ENCODE data around the gene ARID1B.

Gene ARID1B

GRCh38 chr6:157221049-157221816, 444.1 kb downstream of the ARID1B start:
- ATAC-seq (ENCODE audit: low read depth) (peak; percentile 70), DNase-seq (ENCODE audit: low spot score) (no peak)
- Histone ChIP-seq H3K9me3 (ENCODE audit: severe bottlenecking) (no peaks in the 10 kb centered on the region), H3K4me3 (ENCODE audit: severe bottlenecking) (peak overlapping the region; percentile 14), H3K4me1 (ENCODE audit: insufficient read depth, poor library complexity, severe bottlenecking) (peaks cover 16% of the 10 kb centered on the region), H3K27me3 (ENCODE audit: insufficient read depth, poor library complexity, severe bottlenecking) (no peaks in the 10 kb centered on the region), H3K36me3 (ENCODE audit: low read depth) (no peaks in the 10 kb centered on the region), H3K27ac (ENCODE audit: poor library complexity, severe bottlenecking) (no peak overlapping the region)
- peak; percentile 16 for TF ChIP-seq CTCF (IDR thresholded peaks at IDR 0.05; ENCODE audit: poor library complexity, severe bottlenecking)

GRCh38 chr6:157221817-157222175, 444.6 kb downstream of the ARID1B start:
- DNase-seq (ENCODE audit: low spot score) (no peak), ATAC-seq (ENCODE audit: low read depth) (no peak)
- peaks cover 16% of the 10 kb centered on the region for H3K4me1 ChIP-seq (ENCODE audit: insufficient read depth, poor library complexity, severe bottlenecking)
- no peaks in the 10 kb centered on the region for H3K36me3 ChIP-seq (ENCODE audit: low read depth)
- no peak for TF ChIP-seq CTCF (IDR thresholded peaks at IDR 0.05; ENCODE audit: poor library complexity, severe bottlenecking)
- H3K27me3 ChIP-seq (ENCODE audit: insufficient read depth, poor library complexity, severe bottlenecking): no peaks in the 10 kb centered on the region
- no peaks in the 10 kb centered on the region for H3K9me3 ChIP-seq (ENCODE audit: severe bottlenecking)
- H3K27ac ChIP-seq (ENCODE audit: poor library complexity, severe bottlenecking): no peak overlapping the region
- no peak overlapping the region for H3K4me3 ChIP-seq (ENCODE audit: severe bottlenecking)

- ATAC-seq (ENCODE audit: low read depth) (no peak), DNase-seq (ENCODE audit: low spot score) (no peak)
- peaks cover 16% of the 10 kb centered on the region for H3K4me1 ChIP-seq (ENCODE audit: insufficient read depth, poor library complexity, severe bottlenecking)
- H3K36me3 ChIP-seq (ENCODE audit: low read depth): no peaks in the 10 kb centered on the region
- H3K4me3 ChIP-seq (ENCODE audit: severe bottlenecking): no peak overlapping the region
- H3K9me3 ChIP-seq (ENCODE audit: severe bottlenecking): no peaks in the 10 kb centered on the region
- no peak overlapping the region for H3K27ac ChIP-seq (ENCODE audit: poor library complexity, severe bottlenecking)
- no peak for TF ChIP-seq CTCF (IDR thresholded peaks at IDR 0.05; ENCODE audit: poor library complexity, severe bottlenecking)
- no peaks in the 10 kb centered on the region for H3K27me3 ChIP-seq (ENCODE audit: insufficient read depth, poor library complexity, severe bottlenecking)
These were observed 445.2 kb downstream of the ARID1B start for GRCh38 chr6:157222201-157222981.

- no peak overlapping the region for H3K4me3 ChIP-seq (ENCODE audit: severe bottlenecking)
These were observed 445.8 kb downstream of the ARID1B start for GRCh38 chr6:157223021-157223430.

More at GRCh38 chr6:157223021-157223430, 445.8 kb downstream of the ARID1B start:
- no peaks in the 10 kb centered on the region for H3K36me3 ChIP-seq (ENCODE audit: low read depth)
- H3K4me1 ChIP-seq (ENCODE audit: insufficient read depth, poor library complexity, severe bottlenecking): peaks cover 16% of the 10 kb centered on the region
- H3K27ac ChIP-seq (ENCODE audit: poor library complexity, severe bottlenecking): no peak overlapping the region
- H3K27me3 ChIP-seq (ENCODE audit: insufficient read depth, poor library complexity, severe bottlenecking): no peaks in the 10 kb centered on the region
- no peak for DNase-seq (ENCODE audit: low spot score)
- no peak for TF ChIP-seq CTCF (IDR thresholded peaks at IDR 0.05; ENCODE audit: poor library complexity, severe bottlenecking)
- ATAC-seq (ENCODE audit: low read depth): no peak
- no peaks in the 10 kb centered on the region for H3K9me3 ChIP-seq (ENCODE audit: severe bottlenecking)
